Keratinocyte (primary cell): ENCODE data around the gene CCDC178. TPM values are rescaled to one million over a fixed set of nuclear protein-coding genes. Genes with fewer than 3 reads are reported as not detected.
"Not testable (repeated sequence)": the region's sequence is repeated elsewhere in the genome, so short reads cannot be mapped to it uniquely, and the experiment has no call there.

Source experiments
- DNase-seq: peaks from one replicate; pipeline ENCODE4 v3.0.0-alpha.2; 2011; ENCODE audit warnings: low read depth, missing footprints, low spot score
- FAIRE-seq: peaks from 2 replicates; lab custom pipeline; 2011; peaks lifted over from hg19 to GRCh38; lab: Jason Lieb, UNC
- H2AFZ ChIP-seq: 2 replicates; pipeline ENCODE4 v1.6.0; 2012; ENCODE audit warnings: low read length, control low read depth, inconsistent platforms; ENCODE audit not compliant: control insufficient read depth
- H3K27ac ChIP-seq: 2 replicates; pipeline ENCODE4 v1.5.1; 2011; ENCODE audit warnings: low read length; ENCODE audit not compliant: control insufficient read depth, insufficient read depth
- H3K27me3 ChIP-seq: 3 replicates; pipeline ENCODE4 v1.6.0; 2011; ENCODE audit warnings: low read length; ENCODE audit not compliant: control insufficient read depth, insufficient read depth; ENCODE audit errors: extremely low read depth
- H3K36me3 ChIP-seq, 2 experiments: 2 replicates in 1 of 2; 3 replicates in 1 of 2; pipeline ENCODE4 v1.5.1; 2011; ENCODE audit warnings: low read length in 2 of 2, mild to moderate bottlenecking in 1 of 2; ENCODE audit not compliant: control insufficient read depth in 2 of 2, insufficient read depth in 2 of 2; ENCODE audit errors: extremely low read depth in 1 of 2
- H3K4me1 ChIP-seq: 3 replicates; pipeline ENCODE4 v1.5.1; 2011; ENCODE audit warnings: low read length; ENCODE audit not compliant: control insufficient read depth, insufficient read depth; ENCODE audit errors: extremely low read depth
- H3K4me2 ChIP-seq: 3 replicates; pipeline ENCODE4 v1.6.0; 2011; ENCODE audit warnings: low read depth, low read length; ENCODE audit not compliant: control insufficient read depth, insufficient read depth; ENCODE audit errors: extremely low read depth
- H3K4me3 ChIP-seq, 3 experiments: fragments of 200-600 bp in 1 of 3; sonication (generic) in 1 of 3; 2 replicates in 2 of 3; 3 replicates in 1 of 3; pipeline ENCODE4 v1.5.1; 2011 to 2016; ENCODE audit warnings: low read length in 3 of 3, mild to moderate bottlenecking in 3 of 3, control low read depth in 2 of 3, inconsistent platforms in 1 of 3, low read depth in 1 of 3, mixed read lengths in 1 of 3, mixed run types in 1 of 3, moderate library complexity in 1 of 3; ENCODE audit not compliant: control insufficient read depth in 2 of 3, insufficient read depth in 2 of 3; ENCODE audit errors: extremely low read depth in 1 of 3
- H3K79me2 ChIP-seq: 2 replicates; pipeline ENCODE4 v1.6.0; 2012; ENCODE audit warnings: low read length; ENCODE audit not compliant: control insufficient read depth, insufficient read depth
- H3K9ac ChIP-seq: 3 replicates; pipeline ENCODE4 v1.6.0; 2011; ENCODE audit warnings: low read length; ENCODE audit not compliant: control insufficient read depth, insufficient read depth; ENCODE audit errors: extremely low read depth
- H3K9me1 ChIP-seq: 3 replicates; pipeline ENCODE4 v1.6.0; 2011; ENCODE audit warnings: low read length; ENCODE audit not compliant: control insufficient read depth, insufficient read depth; ENCODE audit errors: extremely low read depth
- H3K9me3 ChIP-seq: 2 replicates; pipeline ENCODE4 v1.5.1; 2012; ENCODE audit warnings: low read depth, low read length; ENCODE audit not compliant: control insufficient read depth
- H4K20me1 ChIP-seq: 3 replicates; pipeline ENCODE4 v1.6.0; 2011; ENCODE audit warnings: low read length; ENCODE audit not compliant: control insufficient read depth, insufficient read depth; ENCODE audit errors: extremely low read depth
- EZH2 ChIP-seq: IDR thresholded peaks from one replicate; pipeline ENCODE4 v1.6.1; 2012; ENCODE audit warnings: inconsistent platforms, mild to moderate bottlenecking, low read length, moderate library complexity
- dilution Hi-C: fragments of 300-500 bp; cut with MboI; formaldehyde crosslinking; loops from one replicate; pipeline ENCODE4 v1.7.0; 2020; ENCODE audit warnings: low sequenced_read_pairs; ENCODE audit not compliant: extremely low pct_ligation_motif_present
- polyA plus RNA-seq, 5 experiments: library from polyadenylated mRNA; depleted of rRNA in 3 of 5; stranded (reverse) in 3 of 5; stranded (forward) in 1 of 5; unstranded in 1 of 5; fragments of >200 nt; gene quantifications; 1 replicate in 1 of 5; 2 replicates in 3 of 5; 3 replicates in 1 of 5; pipeline versions ENCODE4 v1.2.1 to v1.2.3, GENCODE V29; 2011 to 2012; ENCODE audit warnings: missing spikeins in 2 of 5, low read depth in 1 of 5, low replicate concordance in 1 of 5
- TF ChIP-seq, protein P1 (sequence below), 3 experiments: IDR thresholded peaks in 1 of 3; conservative IDR thresholded peaks in 1 of 3; optimal IDR thresholded peaks in 1 of 3; 2 replicates in 2 of 3; 3 replicates in 1 of 3; pipeline versions ENCODE3 to v1.5.1; 2011; ENCODE audit warnings: low read length in 3 of 3, mild to moderate bottlenecking in 3 of 3, moderate library complexity in 2 of 3, control low read depth in 1 of 3, inconsistent platforms in 1 of 3; ENCODE audit not compliant: insufficient read depth in 2 of 3; ENCODE audit errors: extremely low read depth in 1 of 3

The CCDC178 gene
- polyA plus RNA-seq, 1 donor (not counting 4 experiments of a cell fraction or from before 2014, with no cell fraction given): 0.14 TPM

DNA sequence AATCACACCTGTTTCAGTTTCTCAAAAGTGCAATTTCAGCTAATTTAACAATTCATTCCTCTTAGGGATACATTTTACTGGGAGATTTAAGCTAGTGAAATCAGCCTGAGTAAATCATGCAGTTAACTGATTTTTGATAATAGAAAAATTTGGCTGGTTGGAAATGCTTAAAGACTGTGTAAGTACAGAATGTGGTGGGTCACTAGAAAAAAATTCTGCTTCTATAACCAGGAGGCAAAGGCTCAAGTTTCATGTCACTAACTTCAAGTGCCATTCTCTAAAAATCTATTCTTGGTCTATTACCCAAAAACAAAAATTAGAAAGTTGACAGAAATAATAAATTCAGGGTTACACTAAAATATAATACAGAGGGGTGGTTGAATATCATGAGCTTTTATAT lies 271.3 kb downstream of the CCDC178 start:
- no peak for TF ChIP-seq EZH2
- TF ChIP-seq, protein P1, sequence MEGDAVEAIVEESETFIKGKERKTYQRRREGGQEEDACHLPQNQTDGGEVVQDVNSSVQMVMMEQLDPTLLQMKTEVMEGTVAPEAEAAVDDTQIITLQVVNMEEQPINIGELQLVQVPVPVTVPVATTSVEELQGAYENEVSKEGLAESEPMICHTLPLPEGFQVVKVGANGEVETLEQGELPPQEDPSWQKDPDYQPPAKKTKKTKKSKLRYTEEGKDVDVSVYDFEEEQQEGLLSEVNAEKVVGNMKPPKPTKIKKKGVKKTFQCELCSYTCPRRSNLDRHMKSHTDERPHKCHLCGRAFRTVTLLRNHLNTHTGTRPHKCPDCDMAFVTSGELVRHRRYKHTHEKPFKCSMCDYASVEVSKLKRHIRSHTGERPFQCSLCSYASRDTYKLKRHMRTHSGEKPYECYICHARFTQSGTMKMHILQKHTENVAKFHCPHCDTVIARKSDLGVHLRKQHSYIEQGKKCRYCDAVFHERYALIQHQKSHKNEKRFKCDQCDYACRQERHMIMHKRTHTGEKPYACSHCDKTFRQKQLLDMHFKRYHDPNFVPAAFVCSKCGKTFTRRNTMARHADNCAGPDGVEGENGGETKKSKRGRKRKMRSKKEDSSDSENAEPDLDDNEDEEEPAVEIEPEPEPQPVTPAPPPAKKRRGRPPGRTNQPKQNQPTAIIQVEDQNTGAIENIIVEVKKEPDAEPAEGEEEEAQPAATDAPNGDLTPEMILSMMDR (optimal IDR thresholded peaks at IDR 0.05 in 1 of 3, IDR thresholded peaks at IDR 0.05 in 1 of 3, conservative IDR thresholded peaks at IDR 0.05 in 1 of 3; ENCODE audit: extremely low read depth in 1 of 3, insufficient read depth in 2 of 3, low read length in 3 of 3): no peak
- Histone ChIP-seq H4K20me1 (no peaks in the 10 kb centered on the region), H3K4me1 (no peaks in the 10 kb centered on the region)

DNA sequence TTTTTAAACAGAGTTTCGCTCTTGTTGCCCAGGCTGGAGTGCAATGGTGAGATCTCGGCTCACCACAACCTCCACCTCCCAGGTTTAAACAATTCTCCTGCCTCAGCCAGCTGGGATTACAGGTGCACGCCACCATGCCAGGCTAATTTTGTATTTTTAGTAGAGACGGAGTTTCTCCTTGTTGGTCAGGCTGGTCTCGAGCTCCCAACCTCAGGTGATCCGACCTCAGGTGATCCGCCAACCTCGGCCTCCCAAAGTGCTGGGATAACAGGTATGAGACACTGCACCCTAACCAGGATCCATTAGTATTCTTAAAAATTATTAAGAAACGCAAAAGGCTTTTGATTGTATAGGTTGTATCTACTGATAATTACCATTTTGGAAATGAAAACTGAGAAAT lies 276.4 kb downstream of the CCDC178 start:
- H3K9me1 ChIP-seq, H3K27ac ChIP-seq, H3K27me3 ChIP-seq, H4K20me1 ChIP-seq, H3K79me2 ChIP-seq, H3K4me1 ChIP-seq, H3K4me3 ChIP-seq, FAIRE-seq, dilution Hi-C loops, H3K9me3 ChIP-seq, H2AFZ ChIP-seq, DNase-seq, H3K9ac ChIP-seq, H3K4me2 ChIP-seq, H3K36me3 ChIP-seq: not testable (repeated sequence)

More for the DNA sequence above, 271.3 kb downstream of the CCDC178 start:
- H3K9me1 ChIP-seq: no peaks in the 10 kb centered on the region
- no peak overlapping the region for H3K4me2 ChIP-seq
- no peak overlapping the region for H2AFZ ChIP-seq
- H3K9ac ChIP-seq: no peak overlapping the region
- H3K27me3 ChIP-seq: no peaks in the 10 kb centered on the region
- no peak for FAIRE-seq
- DNase-seq: no peak
- no peaks in the 10 kb centered on the region for H3K36me3 ChIP-seq
- no peaks in the 10 kb centered on the region for H3K9me3 ChIP-seq
- H3K79me2 ChIP-seq: no peaks in the 10 kb centered on the region
- no peak overlapping the region for H3K27ac ChIP-seq
- dilution Hi-C loops: no loop called here
- no peak overlapping the region for H3K4me3 ChIP-seq

DNA sequence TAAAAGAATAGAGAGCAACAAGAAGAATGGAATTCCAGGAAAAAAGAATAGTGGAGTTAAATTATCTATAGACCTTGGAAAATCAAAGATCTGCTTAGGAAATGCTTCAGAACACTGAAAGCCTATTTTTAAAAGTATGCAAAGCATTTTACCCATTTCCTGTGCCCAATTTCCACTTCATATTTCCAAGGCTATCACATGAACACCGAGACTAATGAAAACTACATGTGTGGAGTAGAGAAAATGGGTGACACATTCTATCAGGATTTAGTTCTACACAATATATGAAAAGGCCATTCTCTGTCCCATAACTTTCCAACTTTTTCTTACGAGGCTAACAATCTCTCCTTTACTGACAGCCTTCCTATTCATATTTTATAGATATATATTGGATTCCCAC lies 279.4 kb downstream of the CCDC178 start:
- no peak for FAIRE-seq

More for the DNA sequence above, 279.4 kb downstream of the CCDC178 start:
- Histone ChIP-seq H4K20me1 (no peaks in the 10 kb centered on the region), H2AFZ (no peak overlapping the region), H3K9ac (no peak overlapping the region), H3K4me3 (no peak overlapping the region), H3K4me1 (no peaks in the 10 kb centered on the region), H3K36me3 (no peaks in the 10 kb centered on the region), H3K79me2 (no peaks in the 10 kb centered on the region), H3K4me2 (no peak overlapping the region), H3K27me3 (no peaks in the 10 kb centered on the region), H3K27ac (no peak overlapping the region), H3K9me3 (no peaks in the 10 kb centered on the region), H3K9me1 (no peaks in the 10 kb centered on the region)
- dilution Hi-C loops: no loop called here
- no peak for TF ChIP-seq EZH2
- TF ChIP-seq, protein P1 (optimal IDR thresholded peaks at IDR 0.05 in 1 of 3, IDR thresholded peaks at IDR 0.05 in 1 of 3, conservative IDR thresholded peaks at IDR 0.05 in 1 of 3; ENCODE audit: extremely low read depth in 1 of 3, insufficient read depth in 2 of 3, low read length in 3 of 3): no peak
- no peak for DNase-seq
